Endodermal cell (in vitro differentiated cells): ENCODE results near the gene NASP. TPM values are rescaled to one million over a fixed set of nuclear protein-coding genes. Genes with fewer than 3 reads are reported as not detected.

Experiments
- DNase-seq: peaks from one replicate; pipeline ENCODE4 v3.0.0-alpha.2; 2017
- H3K27ac ChIP-seq: 2 replicates; pipeline ENCODE4 v1.5.1; 2013; ENCODE audit warnings: mild to moderate bottlenecking, low read depth, low read length, moderate library complexity
- H3K27me3 ChIP-seq: 2 replicates; pipeline ENCODE4 v1.6.1; 2013; ENCODE audit warnings: mild to moderate bottlenecking, low read length, moderate library complexity; ENCODE audit not compliant: insufficient read depth, control insufficient read depth, poor library complexity, severe bottlenecking
- H3K36me3 ChIP-seq: 2 replicates; pipeline ENCODE4 v1.7.0; 2013; ENCODE audit warnings: mild to moderate bottlenecking, low read length, moderate library complexity; ENCODE audit not compliant: control insufficient read depth, insufficient read depth
- H3K4me1 ChIP-seq: one replicate; pipeline ENCODE4 v1.7.0; 2013; ENCODE audit warnings: low read length; ENCODE audit not compliant: control insufficient read depth, insufficient read depth
- H3K4me3 ChIP-seq: 2 replicates; pipeline ENCODE4 v1.5.1; 2013; ENCODE audit warnings: mild to moderate bottlenecking, low read length, moderate library complexity
- H3K9ac ChIP-seq: 2 replicates; pipeline ENCODE4 v1.6.1; 2013; ENCODE audit warnings: mild to moderate bottlenecking, low read length, moderate library complexity; ENCODE audit not compliant: poor library complexity, severe bottlenecking; ENCODE audit errors: extremely low read depth
- H3K9me3 ChIP-seq: 2 replicates; pipeline ENCODE4 v1.6.1; 2013; ENCODE audit warnings: mild to moderate bottlenecking, low read length, moderate library complexity; ENCODE audit not compliant: control insufficient read depth
- H3K27ac Mint-ChIP-seq: 2 replicates; pipeline ENCODE4 v1.8.0; 2020; ENCODE audit warnings: mixed read lengths
- H3K27me3 Mint-ChIP-seq: 2 replicates; pipeline ENCODE4 v1.8.0; 2021; ENCODE audit warnings: mild to moderate bottlenecking, mixed read lengths; ENCODE audit not compliant: insufficient read depth
- H3K36me3 Mint-ChIP-seq: 2 replicates; pipeline ENCODE4 v1.8.0; 2020; ENCODE audit warnings: low read depth, mixed read lengths
- H3K4me1 Mint-ChIP-seq: 2 replicates; pipeline ENCODE4 v1.8.0; 2020; ENCODE audit warnings: mixed read lengths
- H3K4me3 Mint-ChIP-seq: 2 replicates; pipeline ENCODE4 v1.8.0; 2020; ENCODE audit warnings: mild to moderate bottlenecking, moderate library complexity, mixed read lengths
- H3K9me3 Mint-ChIP-seq: 2 replicates; pipeline ENCODE4 v1.8.0; 2020; ENCODE audit warnings: mild to moderate bottlenecking, mixed read lengths
- CTCF ChIP-seq: fragments of 200-600 bp; sonication (generic); conservative IDR thresholded peaks from 2 replicates; pipeline ENCODE4 v1.5.0; 2021; ENCODE audit warnings: antibody characterized with exemption, mild to moderate bottlenecking
- WGBS, 2 experiments: methylation state at CpG; one replicate each; pipeline versions ENCODE4 v1.1.5 to v1.1.7; 2013; ENCODE audit warnings: missing lambda C conversion rate in 2 of 2, mixed read lengths in 1 of 2; ENCODE audit not compliant: insufficient coverage in 1 of 2, insufficient read length in 1 of 2; 5-methylcytosine and 5-hydroxymethylcytosine counted together
- total RNA-seq, 2 donors: library from RNA; stranded (reverse); fragmentation: NEBNext Ultra II Directional in 1 of 2; extraction: Animal tissue kit (Norgen Biotek cat#: 25700) in 1 of 2; gene quantifications; 2 replicates in 1 of 2; 3 replicates in 1 of 2; pipeline ENCODE4 v1.2.1, GENCODE V29; 2021

NASP gene
- total RNA-seq, 2 donors from 2014 or later = 368 to 385 TPM

- Mint-ChIP-seq H3K4me3 (no peak overlapping the region), H3K36me3 (peaks cover 85% of the 10 kb centered on the region), H3K27me3 (no peaks in the 10 kb centered on the region), H3K9me3 (no peaks in the 10 kb centered on the region), H3K4me1 (no peaks in the 10 kb centered on the region), H3K27ac (no peak overlapping the region)
- H3K9ac ChIP-seq = no peak overlapping the region
- no peaks in the 10 kb centered on the region for H3K27me3 ChIP-seq
- H3K9me3 ChIP-seq = no peaks in the 10 kb centered on the region
- no peak overlapping the region for H3K27ac ChIP-seq
- no peaks in the 10 kb centered on the region for H3K4me1 ChIP-seq
- WGBS, 2 experiments = 92 to 94% methylated on average over 8 of the region's 8 CpGs
- H3K36me3 ChIP-seq = peaks cover 99% of the 10 kb centered on the region
- H3K4me3 ChIP-seq = no peak overlapping the region
- TF ChIP-seq CTCF = no peak
- no peak for DNase-seq
Measured at GRCh38 chr1:45612941-45613579, 29.2 kb downstream of the NASP start.

GRCh38 chr1:45615885-45616284 lies 32.0 kb downstream of the NASP start:
- no peaks in the 10 kb centered on the region for H3K9me3 ChIP-seq
- TF ChIP-seq CTCF = no peak
- no peaks in the 10 kb centered on the region for H3K27me3 ChIP-seq
- Mint-ChIP-seq H3K4me3 (no peak overlapping the region), H3K9me3 (no peaks in the 10 kb centered on the region), H3K36me3 (peaks cover 69% of the 10 kb centered on the region), H3K27me3 (no peaks in the 10 kb centered on the region), H3K27ac (no peak overlapping the region), H3K4me1 (no peaks in the 10 kb centered on the region)
- peaks cover 92% of the 10 kb centered on the region for H3K36me3 ChIP-seq
- no peaks in the 10 kb centered on the region for H3K4me1 ChIP-seq
- H3K4me3 ChIP-seq = no peak overlapping the region
- WGBS, 2 experiments = 88% methylated on average over 1 of the region's 1 CpG; no CpG with 5 or more reads in 1 of the 2 experiments
- no peak overlapping the region for H3K27ac ChIP-seq
- DNase-seq = peak; percentile 11
- H3K9ac ChIP-seq = no peak overlapping the region

- Mint-ChIP-seq H3K9me3 (no peaks in the 10 kb centered on the region), H3K36me3 (peaks cover 62% of the 10 kb centered on the region), H3K27me3 (no peaks in the 10 kb centered on the region), H3K27ac (no peak overlapping the region), H3K4me1 (no peaks in the 10 kb centered on the region), H3K4me3 (no peak overlapping the region)
- Histone ChIP-seq H3K36me3 (peaks cover 75% of the 10 kb centered on the region), H3K27me3 (no peaks in the 10 kb centered on the region), H3K9me3 (no peaks in the 10 kb centered on the region), H3K4me1 (no peaks in the 10 kb centered on the region), H3K9ac (no peak overlapping the region), H3K27ac (peak overlapping the region; percentile 3), H3K4me3 (no peak overlapping the region)
- no peak for TF ChIP-seq CTCF
- 89 to 91% methylated on average over 2 to 4 of the region's 4 CpGs for WGBS, 2 experiments
- DNase-seq = no peak
Measured at GRCh38 chr1:45617618-45618017, 33.8 kb downstream of the NASP start.
